ENCODE data around the gene ZRANB3. TPM values are rescaled to one million over a fixed set of nuclear protein-coding genes. Genes with fewer than 3 reads are reported as not detected.

The ZRANB3 gene
- 15.9 to 19.5 TPM (median 18.9 TPM) in 3 replicates for total RNA-seq (2021)
- Bru-seq, nascent RNA: percentile 66 among the genes with signal in this experiment
- long read RNA-seq, experiment 1, partial matches to known transcripts: 2 of 12 reads
- long read RNA-seq, experiment 1, other reads (novel, unspliced or antisense): 10 of 12 reads
- long read RNA-seq, experiment 2, full-length matches to known transcripts: 2 of 12 reads
- long read RNA-seq, experiment 2, partial matches to known transcripts: 2 of 12 reads
- long read RNA-seq, experiment 2, other reads (novel, unspliced or antisense): 8 of 12 reads
- long read RNA-seq, experiment 3, partial matches to known transcripts: 1 of 2 reads
- long read RNA-seq, experiment 3, other reads (novel, unspliced or antisense): 1 of 2 reads

GRCh38 chr2:135530313-135531230 lies at the start of gene ZRANB3:
Gene ZRANB3 (minus strand): TSS chr2:135531218.
- Mint-ChIP-seq H3K36me3 (peaks cover 10% of the 10 kb centered on the region), H3K9me3 (no peaks in the 10 kb centered on the region), H3K27me3 (ENCODE audit: low read depth) (no peaks in the 10 kb centered on the region), H3K27ac (peak within 1 kb of the TSS; percentile 78; the same call in 1 of the 2 replicates), H3K4me3 (no peak within 1 kb of the TSS), H3K4me1 (peaks cover 27% of the 10 kb centered on the region)
- CTCF ChIA-PET: interaction anchor here (0.7 to 1.7 kb wide), 6 partner anchors 22 to 527 kb away, joined by 3 to 10 read pairs (median 4); no protein-coding TSS in a partner anchor
- TF ChIP-seq MLX (CRISPR knock-in tag; IDR thresholded peaks at IDR 0.05) (no peak), TP53 (CRISPR knock-in tag; IDR thresholded peaks at IDR 0.05) (0 out of 2 replicates have a peak, but pooled peaks have one; percentile 52), MAX (CRISPR knock-in tag; IDR thresholded peaks at IDR 0.05) (peak; percentile 90), SP1 (CRISPR knock-in tag; conservative IDR thresholded peaks at IDR 0.05) (0 out of 2 replicates have a peak, but pooled peaks have one; percentile 29), TCF7 (CRISPR knock-in tag; IDR thresholded peaks at IDR 0.05; ENCODE audit: low read depth) (no peak), E2F5 (CRISPR knock-in tag; IDR thresholded peaks at IDR 0.05) (0 out of 2 replicates have a peak, but pooled peaks have one; percentile 27), ZNF423 (CRISPR knock-in tag; IDR thresholded peaks at IDR 0.05) (no peak), FOXK1 (CRISPR knock-in tag; IDR thresholded peaks at IDR 0.05) (0 out of 2 replicates have a peak, but pooled peaks have one; percentile 40), PRRX2 (CRISPR knock-in tag; IDR thresholded peaks at IDR 0.05) (no peak), TEAD1 (CRISPR knock-in tag; IDR thresholded peaks at IDR 0.05) (peak; percentile 77; the same call in 1 of the 2 replicates), CREM (CRISPR knock-in tag; IDR thresholded peaks at IDR 0.05) (peak; percentile 75; the same call in 1 of the 2 replicates), FOXP1 (CRISPR knock-in tag; IDR thresholded peaks at IDR 0.05; ENCODE audit: borderline replicate concordance) (no peak), FOXP4 (CRISPR knock-in tag; IDR thresholded peaks at IDR 0.05) (0 out of 2 replicates have a peak, but pooled peaks have one; percentile 29), NFYB (CRISPR knock-in tag; conservative IDR thresholded peaks at IDR 0.05; ENCODE audit: low read depth) (peak; percentile 30; the same call in 1 of the 2 replicates)
- TF ChIP-seq, protein P1, sequence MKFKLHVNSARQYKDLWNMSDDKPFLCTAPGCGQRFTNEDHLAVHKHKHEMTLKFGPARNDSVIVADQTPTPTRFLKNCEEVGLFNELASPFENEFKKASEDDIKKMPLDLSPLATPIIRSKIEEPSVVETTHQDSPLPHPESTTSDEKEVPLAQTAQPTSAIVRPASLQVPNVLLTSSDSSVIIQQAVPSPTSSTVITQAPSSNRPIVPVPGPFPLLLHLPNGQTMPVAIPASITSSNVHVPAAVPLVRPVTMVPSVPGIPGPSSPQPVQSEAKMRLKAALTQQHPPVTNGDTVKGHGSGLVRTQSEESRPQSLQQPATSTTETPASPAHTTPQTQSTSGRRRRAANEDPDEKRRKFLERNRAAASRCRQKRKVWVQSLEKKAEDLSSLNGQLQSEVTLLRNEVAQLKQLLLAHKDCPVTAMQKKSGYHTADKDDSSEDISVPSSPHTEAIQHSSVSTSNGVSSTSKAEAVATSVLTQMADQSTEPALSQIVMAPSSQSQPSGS (CRISPR knock-in tag; IDR thresholded peaks at IDR 0.05; ENCODE audit: borderline replicate concordance, low read depth): no peak
- TF ChIP-seq, protein P2, sequence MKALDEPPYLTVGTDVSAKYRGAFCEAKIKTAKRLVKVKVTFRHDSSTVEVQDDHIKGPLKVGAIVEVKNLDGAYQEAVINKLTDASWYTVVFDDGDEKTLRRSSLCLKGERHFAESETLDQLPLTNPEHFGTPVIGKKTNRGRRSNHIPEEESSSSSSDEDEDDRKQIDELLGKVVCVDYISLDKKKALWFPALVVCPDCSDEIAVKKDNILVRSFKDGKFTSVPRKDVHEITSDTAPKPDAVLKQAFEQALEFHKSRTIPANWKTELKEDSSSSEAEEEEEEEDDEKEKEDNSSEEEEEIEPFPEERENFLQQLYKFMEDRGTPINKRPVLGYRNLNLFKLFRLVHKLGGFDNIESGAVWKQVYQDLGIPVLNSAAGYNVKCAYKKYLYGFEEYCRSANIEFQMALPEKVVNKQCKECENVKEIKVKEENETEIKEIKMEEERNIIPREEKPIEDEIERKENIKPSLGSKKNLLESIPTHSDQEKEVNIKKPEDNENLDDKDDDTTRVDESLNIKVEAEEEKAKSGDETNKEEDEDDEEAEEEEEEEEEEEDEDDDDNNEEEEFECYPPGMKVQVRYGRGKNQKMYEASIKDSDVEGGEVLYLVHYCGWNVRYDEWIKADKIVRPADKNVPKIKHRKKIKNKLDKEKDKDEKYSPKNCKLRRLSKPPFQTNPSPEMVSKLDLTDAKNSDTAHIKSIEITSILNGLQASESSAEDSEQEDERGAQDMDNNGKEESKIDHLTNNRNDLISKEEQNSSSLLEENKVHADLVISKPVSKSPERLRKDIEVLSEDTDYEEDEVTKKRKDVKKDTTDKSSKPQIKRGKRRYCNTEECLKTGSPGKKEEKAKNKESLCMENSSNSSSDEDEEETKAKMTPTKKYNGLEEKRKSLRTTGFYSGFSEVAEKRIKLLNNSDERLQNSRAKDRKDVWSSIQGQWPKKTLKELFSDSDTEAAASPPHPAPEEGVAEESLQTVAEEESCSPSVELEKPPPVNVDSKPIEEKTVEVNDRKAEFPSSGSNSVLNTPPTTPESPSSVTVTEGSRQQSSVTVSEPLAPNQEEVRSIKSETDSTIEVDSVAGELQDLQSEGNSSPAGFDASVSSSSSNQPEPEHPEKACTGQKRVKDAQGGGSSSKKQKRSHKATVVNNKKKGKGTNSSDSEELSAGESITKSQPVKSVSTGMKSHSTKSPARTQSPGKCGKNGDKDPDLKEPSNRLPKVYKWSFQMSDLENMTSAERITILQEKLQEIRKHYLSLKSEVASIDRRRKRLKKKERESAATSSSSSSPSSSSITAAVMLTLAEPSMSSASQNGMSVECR (CRISPR knock-in tag; IDR thresholded peaks at IDR 0.05; ENCODE audit: borderline replicate concordance): peak; percentile 71; the same call in 1 of the 2 replicates
- TF ChIP-seq, protein P3, sequence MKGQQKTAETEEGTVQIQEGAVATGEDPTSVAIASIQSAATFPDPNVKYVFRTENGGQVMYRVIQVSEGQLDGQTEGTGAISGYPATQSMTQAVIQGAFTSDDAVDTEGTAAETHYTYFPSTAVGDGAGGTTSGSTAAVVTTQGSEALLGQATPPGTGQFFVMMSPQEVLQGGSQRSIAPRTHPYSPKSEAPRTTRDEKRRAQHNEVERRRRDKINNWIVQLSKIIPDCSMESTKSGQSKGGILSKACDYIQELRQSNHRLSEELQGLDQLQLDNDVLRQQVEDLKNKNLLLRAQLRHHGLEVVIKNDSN (CRISPR knock-in tag; IDR thresholded peaks at IDR 0.05): peak; percentile 32; the same call in 1 of the 2 replicates
- ATAC-seq: peak; percentile 83
- POLR2A ChIA-PET: interaction anchor here (0.8 kb wide), 2 partner anchors 13 to 68 kb away, joined by 3 read pairs; no protein-coding TSS in a partner anchor
- peak; percentile 95 for DNase-seq (ENCODE audit: low spot score)
